K562 (cell line): ENCODE measurements around the gene GGCT. TPM values are rescaled to one million over a fixed set of nuclear protein-coding genes. Genes with fewer than 3 reads are reported as not detected.

Experiments
- ATAC-seq: fragments of 200-7000 bp; cut with Tn5 transposase; 3 replicates; pipeline ENCODE4 v1.9.1; 2020; ENCODE audit warnings: moderate library complexity
- BruUV-seq: library from RNA; stranded (reverse); fragments of 400-500 nt; replicated peaks from 2 replicates; lab custom pipeline; 2021; lab: Mats Ljungman, UMichigan
- CTCF ChIA-PET: fragments of 300-600 bp; formaldehyde crosslinking; extraction: SDS; loops from one replicate; lab custom pipeline; 2021; ENCODE audit warnings: low intra/inter-chr PET ratio; lab: Yijun Ruan, JAX
- POLR2A ChIA-PET: fragments of 300-600, 350-650 bp; sonication (Branson Sonifier 250); formaldehyde crosslinking; extraction: SDS; loops from one replicate; lab custom pipeline; 2021; ENCODE audit warnings: antibody characterized with exemption, inconsistent platforms; lab: Yijun Ruan, JAX
- DNase-seq, 4 experiments: peaks; one replicate each; pipeline versions ENCODE4 v3.0.0 to v3.0.0-alpha.2; 2011 to 2018; ENCODE audit warnings: low spot score in 3 of 4, mixed read lengths in 3 of 4; ENCODE audit errors: extremely low read depth in 1 of 4
- FAIRE-seq: peaks from 2 replicates; lab custom pipeline; 2011; peaks lifted over from hg19 to GRCh38; lab: Jason Lieb, UNC
- H2AFZ ChIP-seq: 2 replicates; pipeline ENCODE4 v1.6.0; 2011; ENCODE audit warnings: low read depth, low read length, control low read depth, inconsistent platforms
- H3K27ac ChIP-seq: fragments of 200-600 bp; 3 replicates; pipeline ENCODE4 v1.8.0; 2011; ENCODE audit warnings: low read depth, mild to moderate bottlenecking, control low read depth, inconsistent platforms, low read length, moderate library complexity, mixed read lengths; ENCODE audit errors: extremely low read depth
- H3K27me3 ChIP-seq, 2 experiments: fragments of 300-600 bp in 1 of 2; 2 replicates in 1 of 2; 3 replicates in 1 of 2; pipeline versions ENCODE4 v1.6.0 to v1.8.0; 2011; ENCODE audit warnings: inconsistent platforms in 2 of 2, low read length in 2 of 2, mild to moderate bottlenecking in 1 of 2, mixed read lengths in 1 of 2, moderate library complexity in 1 of 2; ENCODE audit not compliant: control insufficient read depth in 2 of 2, insufficient read depth in 2 of 2
- H3K36me3 ChIP-seq: fragments of 300-600 bp; 3 replicates; pipeline ENCODE4 v1.8.0; 2011; ENCODE audit warnings: mild to moderate bottlenecking, low read length, inconsistent platforms; ENCODE audit not compliant: control insufficient read depth, insufficient read depth
- H3K4me1 ChIP-seq, 2 experiments: fragments of 200-600 bp in 1 of 2; replicated peaks in 1 of 2; 2 replicates in 1 of 2; 3 replicates in 1 of 2; pipeline versions ENCODE4 v1.5.1 to v1.8.0; 2011; ENCODE audit warnings: inconsistent platforms in 2 of 2, low read length in 2 of 2, mild to moderate bottlenecking in 1 of 2, mixed read lengths in 1 of 2, moderate library complexity in 1 of 2; ENCODE audit not compliant: control insufficient read depth in 2 of 2, insufficient read depth in 2 of 2
- H3K4me2 ChIP-seq: 2 replicates; pipeline ENCODE4 v1.6.1; 2011; ENCODE audit warnings: low read length, control low read depth, inconsistent platforms, mixed read lengths; ENCODE audit not compliant: insufficient read depth
- H3K4me3 ChIP-seq: fragments of 200-600 bp; sonication (generic), shearing (Covaris generic); 2 replicates; pipeline ENCODE4 v1.5.1; 2016; ENCODE audit warnings: control low read depth, inconsistent platforms
- H3K79me2 ChIP-seq: fragments of 200-600 bp; 3 replicates; pipeline ENCODE4 v1.8.0; 2011; ENCODE audit warnings: low read length, inconsistent platforms; ENCODE audit not compliant: control insufficient read depth, insufficient read depth
- H3K9ac ChIP-seq, 2 experiments: 2 replicates each; pipeline versions ENCODE4 v1.6.0 to v1.6.1; 2011; ENCODE audit warnings: low read depth in 2 of 2, low read length in 2 of 2, control low read depth in 1 of 2, inconsistent platforms in 1 of 2, mild to moderate bottlenecking in 1 of 2, mixed read lengths in 1 of 2; ENCODE audit not compliant: insufficient read depth in 1 of 2
- H3K9me1 ChIP-seq: one replicate; pipeline ENCODE4 v1.6.0; 2011; ENCODE audit warnings: inconsistent platforms, mild to moderate bottlenecking, low read length, moderate library complexity; ENCODE audit not compliant: control insufficient read depth, insufficient read depth
- H3K9me3 ChIP-seq: replicated peaks from 2 replicates; pipeline ENCODE4 v1.5.1; 2011; ENCODE audit warnings: low read depth, low read length, inconsistent platforms; ENCODE audit not compliant: control insufficient read depth, insufficient read depth
- H4K20me1 ChIP-seq: replicated peaks from 2 replicates; pipeline ENCODE4 v1.6.1; 2011; ENCODE audit warnings: low read length, inconsistent platforms, mixed read lengths; ENCODE audit not compliant: control insufficient read depth, insufficient read depth
- AFF1 ChIP-seq, 2 experiments: fragments of 450-650 bp; IDR thresholded peaks; 2 replicates each; pipeline ENCODE4 v1.6.1; 2018; ENCODE audit warnings: mild to moderate bottlenecking in 2 of 2, low read depth in 1 of 2; ENCODE audit not compliant: partially characterized antibody in 2 of 2
- BRD4 ChIP-seq: fragments of 200-600 bp; sonication (generic); IDR thresholded peaks from 2 replicates; pipeline ENCODE4 v1.6.1; 2017; ENCODE audit warnings: inconsistent platforms
- CTCF ChIP-seq, 3 experiments: IDR thresholded peaks in 2 of 3; conservative IDR thresholded peaks in 1 of 3; 2 replicates each; pipeline ENCODE4 v1.5.1; 2011 to 2012; ENCODE audit warnings: low read length in 3 of 3, mild to moderate bottlenecking in 3 of 3, control low read depth in 2 of 3, improper control_type of control experiment in 1 of 3, inconsistent platforms in 1 of 3, low read depth in 1 of 3, mixed read lengths in 1 of 3, moderate library complexity in 1 of 3; ENCODE audit not compliant: insufficient read depth in 2 of 3
- ESRRB ChIP-seq: fragments of 250-450 bp; sonication (Bioruptor Pico); IDR thresholded peaks from 2 replicates; pipeline ENCODE4 v1.5.0; 2020; ENCODE audit warnings: mild to moderate bottlenecking, moderate library complexity, borderline replicate concordance
- GTF2F1 ChIP-seq: IDR thresholded peaks from 2 replicates; pipeline ENCODE4 v1.6.1; 2011; ENCODE audit warnings: low read depth, low read length, improper control_type of control experiment
- XRCC5 ChIP-seq: fragments of 200-400 bp; formaldehyde crosslinking; IDR thresholded peaks from 2 replicates; pipeline ENCODE4 v1.6.1; 2017; ENCODE audit warnings: low read depth, mild to moderate bottlenecking, low read length
- ZNF23 ChIP-seq: fragments of 250-450 bp; sonication (Bioruptor Pico); IDR thresholded peaks from 2 replicates; pipeline ENCODE4 v1.4.0; 2020; ENCODE audit warnings: mild to moderate bottlenecking
- ZNF354B ChIP-seq: fragments of 250-450 bp; sonication (Bioruptor Pico); IDR thresholded peaks from 2 replicates; pipeline ENCODE4 v1.4.0; 2020
- ZNF507 ChIP-seq: conservative IDR thresholded peaks from 2 replicates; pipeline ENCODE4 v1.6.1; 2017; ENCODE audit warnings: missing genetic modification characterization, missing compliant biosample characterization
- ZSCAN32 ChIP-seq: fragments of 450-650 bp; formaldehyde crosslinking; IDR thresholded peaks from 2 replicates; pipeline ENCODE4 v1.4.0; 2020; ENCODE audit warnings: mild to moderate bottlenecking, moderate library complexity
- WGBS: fragments of 100-300 bp; shearing (Covaris generic); methylation state at CpG from one replicate; pipeline ENCODE4 v1.1.6; 2016; ENCODE audit warnings: low coverage, mixed read lengths; ENCODE audit not compliant: insufficient coverage; ENCODE audit errors: missing lambda C conversion rate; 5-methylcytosine and 5-hydroxymethylcytosine counted together
- in situ Hi-C: fragments of 300-500 bp; cut with MboI; formaldehyde crosslinking; loops from 4 replicates; pipeline ENCODE4 v1.15.0; 2018; ENCODE audit warnings: inconsistent platforms, mixed read lengths
- intact Hi-C: fragments of 100-400 bp; cut with micrococcal nuclease; formaldehyde crosslinking; loops from 2 replicates; pipeline ENCODE4 v1.14.2; 2022
- polyA plus RNA-seq, 8 experiments: library from polyadenylated mRNA; depleted of rRNA in 4 of 8; stranded (reverse) in 5 of 8; unstranded in 3 of 8; fragments of >200 nt; fragmentation: Nextera tagmentation in 2 of 8; fragmentation: Illumina TruSeq in 1 of 8; extraction: Ambion mirVana in 2 of 8; extraction: Trizol in 1 of 8; gene quantifications; 2 replicates each; pipeline versions ENCODE4 v1.2.1 to v1.2.3, GENCODE V29; 2011 to 2014; ENCODE audit warnings: inconsistent platforms in 1 of 8, missing spikeins in 1 of 8
- total RNA-seq, 7 experiments: library from RNA; depleted of rRNA in 6 of 7; stranded (reverse); fragments of >200 nt in 6 of 7; fragmentation: Illumina TruSeq in 2 of 7; extraction: Trizol in 2 of 7; gene quantifications; 2 replicates each; pipeline versions ENCODE4 v1.2.1 to v1.2.3, GENCODE V29; 2011 to 2021; ENCODE audit warnings: low replicate concordance in 1 of 7

Gene GGCT
- total and polyA plus RNA-seq, 9 of the 15 experiments (the other 6 are each of a cell fraction or from before 2014, with no cell fraction given), result 79.0 to 349 (median 136) TPM

- Histone ChIP-seq H3K79me2 (no peaks in the 10 kb centered on the region), H3K9ac (no peak overlapping the region), H3K4me3 (no peak overlapping the region), H3K9me3 (no peaks in the 10 kb centered on the region), H3K4me1 (no peaks in the 10 kb centered on the region), H3K4me2 (no peak overlapping the region), H3K36me3 (peaks cover 5% of the 10 kb centered on the region; the same call in 2 of the 3 replicates), H3K27me3 (no peaks in the 10 kb centered on the region), H4K20me1 (no peaks in the 10 kb centered on the region), H3K27ac (no peak overlapping the region), H3K9me1 (no peaks in the 10 kb centered on the region), H2AFZ (no peak overlapping the region)
- BruUV-seq, result no TSS peak
- CTCF ChIA-PET, result no interaction called here
- intact Hi-C loops (no loop called here), in situ Hi-C loops (no loop called here)
- DNase-seq, result no peak
- ATAC-seq, result no peak
- TF ChIP-seq ZNF354B (CRISPR knock-in tag) (peak; percentile 50; the same call in 1 of the 2 replicates), BRD4 (no peak), ZNF507 (tag) (peak; percentile 98)
- no peak for FAIRE-seq
- POLR2A ChIA-PET, result no interaction called here
Observed at GRCh38 chr7:30491417-30491816, 13.2 kb downstream of the GGCT start.

- H3K4me1 ChIP-seq, result peaks cover 0 to 4% of the 10 kb centered on the region in 2 experiments; a peak in 2 of 5 replicates
- no peak overlapping the region for H3K4me2 ChIP-seq
- WGBS, result 13% methylated on average over 1 of the region's 1 CpG
- no peak overlapping the region for H3K4me3 ChIP-seq
- intact Hi-C loops, result no loop called here
- H3K9me1 ChIP-seq, result no peaks in the 10 kb centered on the region
- no peaks in the 10 kb centered on the region for H3K79me2 ChIP-seq
- H3K27me3 ChIP-seq, result no peaks in the 10 kb centered on the region
- H4K20me1 ChIP-seq, result no peaks in the 10 kb centered on the region
- no peak overlapping the region for H3K27ac ChIP-seq
- no TSS peak for BruUV-seq
- no peaks in the 10 kb centered on the region for H3K9me3 ChIP-seq
- FAIRE-seq (no peak), ATAC-seq (no peak), DNase-seq (no peak)
- ChIA-PET CTCF (no interaction called here), POLR2A (no interaction called here)
- no peak overlapping the region for H2AFZ ChIP-seq
- no peak for TF ChIP-seq GTF2F1
- TF ChIP-seq ZNF23 (CRISPR knock-in tag), result no peak
- TF ChIP-seq AFF1 (IDR thresholded peaks at IDR 0.05; ENCODE audit: low read depth in 1 of 2, partially characterized antibody in 2 of 2), result no peak
- no peak for TF ChIP-seq CTCF (IDR thresholded peaks at IDR 0.05 in 2 of 3, conservative IDR thresholded peaks at IDR 0.05 in 1 of 3; ENCODE audit: insufficient read depth in 2 of 3, low read depth in 1 of 3, low read length in 3 of 3)
- no peak for TF ChIP-seq ZSCAN32 (CRISPR knock-in tag)
- no peak for TF ChIP-seq ESRRB
- TF ChIP-seq XRCC5, result no peak
- in situ Hi-C loops, result no loop called here
- H3K9ac ChIP-seq, result no peak overlapping the region
- H3K36me3 ChIP-seq, result no peaks in the 10 kb centered on the region
Observed at GRCh38 chr7:30487371-30487770, 17.3 kb downstream of the GGCT start.
